GM21825 (cell line): ENCODE results near the gene CORO7.
"Not testable (repeated sequence)": the region's sequence is repeated elsewhere in the genome, so short reads cannot be mapped to it uniquely, and the experiment has no call there.

ENCODE experiments used
- ATAC-seq: cut with Tn5 transposase; IDR thresholded peaks from one replicate; pipeline ENCODE4 v1.9.1; 2021; ENCODE audit warnings: mild to moderate bottlenecking, moderate library complexity; ENCODE audit not compliant: unreplicated experiment

The CORO7 gene

DNA sequence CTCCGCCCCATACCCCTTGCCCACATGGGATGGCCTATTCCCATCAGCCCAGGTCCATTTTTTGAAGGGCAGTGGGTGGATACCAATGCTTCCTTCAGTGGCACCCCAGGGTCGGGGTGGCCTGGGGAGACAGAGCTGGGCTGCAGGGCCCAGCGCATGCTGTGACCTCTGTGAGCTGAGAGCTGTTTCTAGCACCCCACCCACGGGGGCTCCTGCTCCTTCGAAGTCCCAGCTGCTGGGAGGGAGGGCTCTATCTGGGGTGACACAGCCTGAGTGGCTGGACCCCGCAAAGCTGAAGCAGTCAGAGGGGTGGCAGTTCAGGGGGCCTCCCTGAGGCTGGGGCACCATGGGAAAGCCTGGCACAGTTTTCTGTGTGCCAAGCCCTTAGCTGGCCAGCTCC is 76.0 kb downstream of the CORO7 start:
- no peak for ATAC-seq

DNA sequence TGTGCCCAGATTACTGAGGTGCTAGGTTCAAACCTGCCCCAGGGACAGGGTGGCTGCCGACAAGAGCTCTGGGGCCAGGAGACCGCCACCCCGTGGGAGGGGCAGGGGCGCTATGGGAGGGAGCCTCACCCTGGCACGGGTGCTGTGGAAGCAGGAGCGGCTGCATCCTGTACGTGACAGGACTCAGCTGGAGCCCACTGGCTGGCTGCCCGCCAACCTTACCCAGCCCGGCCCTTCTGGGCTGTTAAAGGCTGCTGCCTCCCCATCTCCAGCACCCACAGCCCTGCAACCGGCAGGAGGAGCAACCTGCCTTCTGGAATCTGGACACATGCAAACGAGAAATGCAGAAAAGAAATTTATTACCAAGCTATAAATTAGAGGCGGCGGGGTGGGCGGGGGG is 76.5 kb downstream of the CORO7 start:
- ATAC-seq: no peak

- no peak for ATAC-seq
Measured at GRCh38 chr16:4339455-4339854, 76.9 kb downstream of the CORO7 start.

DNA sequence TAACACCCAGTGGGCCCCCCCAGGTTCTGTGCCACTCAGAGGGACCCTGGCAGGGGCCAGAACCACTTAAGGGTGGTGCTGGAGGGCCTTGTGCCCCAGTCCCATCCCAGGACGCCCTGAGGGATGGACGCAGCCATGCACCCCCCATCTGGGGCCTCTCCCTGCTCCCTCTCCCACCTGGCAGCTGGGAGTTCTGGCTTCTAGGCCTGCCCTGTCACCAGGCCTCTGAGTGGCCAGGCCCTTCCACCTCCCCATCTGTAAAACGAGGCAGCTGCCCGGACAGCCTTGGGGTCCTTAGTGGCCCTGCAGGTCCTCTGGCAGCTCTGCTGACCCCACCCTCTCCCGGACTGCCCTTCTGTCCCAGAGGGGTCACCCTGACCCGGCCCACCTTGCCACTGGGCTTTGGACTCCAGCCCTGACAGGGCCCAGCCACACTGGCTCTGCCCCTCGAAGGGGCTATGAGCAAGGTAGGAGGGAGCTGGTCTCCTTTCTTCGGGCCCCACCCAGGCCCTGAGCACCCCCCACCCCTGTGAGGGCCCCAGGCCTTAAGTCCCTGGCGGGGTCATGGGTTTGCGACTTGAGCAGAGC is 77.6 kb downstream of the CORO7 start:
- no peak for ATAC-seq

GRCh38 chr16:4338125-4338582 is 78.2 kb downstream of the CORO7 start:
- no peak for ATAC-seq

DNA sequence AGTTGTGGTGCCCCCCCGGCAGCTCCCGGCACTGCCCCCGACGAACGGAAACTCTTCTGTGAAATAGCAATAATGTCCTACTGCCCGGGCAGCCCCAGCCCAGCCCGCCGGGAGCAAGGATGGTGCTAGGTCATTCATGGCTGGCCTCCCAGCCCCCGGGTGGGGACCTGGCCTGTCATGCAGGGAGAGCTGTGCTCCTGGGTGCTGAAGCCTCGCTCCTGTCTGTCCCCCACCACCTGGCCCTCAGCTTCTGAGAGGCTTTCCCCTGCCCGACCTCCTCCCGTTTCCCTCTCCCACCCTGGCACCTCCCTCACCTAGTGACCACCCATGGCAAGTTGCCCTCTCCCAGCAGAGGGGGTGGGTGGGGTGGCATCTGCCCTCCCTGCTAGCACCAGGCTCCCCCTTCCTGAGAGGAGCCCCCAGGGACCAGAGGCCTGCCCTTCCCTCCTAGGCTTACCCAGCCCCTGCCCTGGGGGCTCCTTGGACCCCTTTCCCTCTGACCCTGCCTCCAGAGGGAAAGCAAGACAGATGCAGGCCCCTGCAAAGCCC is 78.8 kb downstream of the CORO7 start:
- ATAC-seq: no peak

DNA sequence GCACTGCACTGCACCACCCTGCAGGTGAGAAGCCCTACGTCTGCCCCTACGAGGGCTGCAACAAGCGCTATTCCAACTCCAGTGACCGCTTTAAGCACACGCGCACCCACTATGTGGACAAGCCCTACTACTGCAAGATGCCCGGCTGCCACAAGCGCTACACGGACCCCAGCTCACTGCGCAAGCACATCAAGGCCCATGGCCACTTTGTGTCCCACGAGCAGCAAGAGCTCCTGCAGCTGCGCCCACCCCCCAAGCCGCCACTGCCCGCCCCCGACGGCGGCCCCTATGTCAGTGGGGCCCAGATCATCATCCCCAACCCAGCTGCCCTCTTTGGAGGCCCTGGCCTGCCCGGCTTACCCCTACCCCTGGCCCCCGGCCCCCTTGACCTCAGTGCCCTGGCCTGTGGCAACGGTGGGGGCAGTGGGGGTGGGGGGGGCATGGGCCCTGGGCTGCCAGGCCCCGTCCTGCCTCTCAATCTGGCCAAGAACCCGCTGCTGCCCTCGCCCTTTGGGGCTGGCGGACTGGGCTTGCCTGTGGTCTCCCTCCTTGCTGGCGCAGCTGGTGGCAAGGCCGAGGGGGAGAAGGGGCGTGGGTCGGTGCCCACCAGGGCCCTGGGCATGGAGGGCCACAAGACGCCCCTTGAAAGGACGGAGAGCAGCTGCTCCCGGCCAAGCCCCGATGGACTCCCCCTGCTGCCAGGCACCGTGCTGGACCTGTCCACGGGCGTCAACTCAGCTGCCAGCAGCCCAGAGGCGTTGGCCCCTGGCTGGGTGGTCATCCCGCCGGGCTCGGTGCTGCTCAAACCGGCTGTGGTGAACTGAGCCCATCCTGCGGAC is 79.5 kb downstream of the CORO7 start:
- ATAC-seq: no peak

GRCh38 chr16:4334724-4335495 is 81.5 kb downstream of the CORO7 start:
- no peak for ATAC-seq

DNA sequence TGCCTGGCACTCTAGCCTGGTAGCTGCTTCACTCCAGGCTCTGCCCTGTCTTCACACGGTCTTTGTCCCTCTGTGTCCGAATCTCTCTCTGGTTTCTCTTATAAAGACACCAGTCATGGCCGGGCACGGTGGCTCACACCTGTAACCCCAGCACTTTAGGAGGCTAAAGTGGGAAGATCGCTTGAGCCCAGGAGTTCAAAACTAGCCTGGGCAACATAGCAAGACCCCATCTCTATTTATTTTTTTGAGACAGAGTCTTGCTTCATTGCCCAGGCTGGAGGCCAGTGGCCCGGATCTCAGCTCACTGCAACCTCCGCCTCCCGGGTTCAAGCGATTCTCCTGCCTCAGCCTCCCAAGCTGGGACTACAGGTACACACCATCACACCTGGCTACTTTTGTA is 82.7 kb downstream of the CORO7 start:
- ATAC-seq: not testable (repeated sequence)

DNA sequence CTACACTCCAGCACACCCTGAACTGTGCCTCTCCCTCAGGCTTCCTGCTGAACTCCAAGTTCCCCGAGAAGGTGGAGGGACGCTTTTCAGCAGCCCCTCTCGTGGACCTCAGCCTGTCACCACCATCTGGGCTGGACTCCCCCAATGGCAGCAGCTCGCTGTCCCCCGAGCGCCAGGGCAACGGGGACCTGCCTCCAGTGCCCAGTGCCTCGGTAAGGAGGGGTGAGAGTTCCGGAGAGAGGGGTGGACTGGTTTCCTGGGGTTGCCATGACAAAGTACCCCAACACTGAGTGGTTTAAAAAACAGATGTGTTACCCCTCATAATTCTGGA is 83.1 kb downstream of the CORO7 start:
- no peak for ATAC-seq

- no peak for ATAC-seq
Measured at GRCh38 chr16:4332623-4333307, 83.6 kb downstream of the CORO7 start.

DNA sequence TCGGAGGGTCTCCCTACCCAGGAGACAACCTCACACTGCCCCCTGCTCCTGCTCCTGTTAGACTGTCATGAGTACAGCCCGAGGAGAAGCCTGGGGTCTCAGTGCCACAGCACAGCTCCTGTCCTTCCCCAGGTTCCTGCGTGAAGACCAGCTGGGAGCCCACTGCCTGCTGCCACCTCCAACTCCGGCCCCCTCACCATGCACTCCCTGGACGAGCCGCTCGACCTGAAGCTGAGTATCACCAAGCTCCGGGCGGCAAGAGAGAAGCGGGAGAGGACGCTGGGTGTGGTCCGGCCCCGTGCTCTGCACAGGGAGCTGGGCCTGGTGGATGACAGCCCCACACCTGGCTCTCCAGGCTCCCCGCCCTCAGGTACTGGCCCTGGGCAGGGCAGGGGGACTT is 84.3 kb downstream of the CORO7 start:
- ATAC-seq: no peak

DNA sequence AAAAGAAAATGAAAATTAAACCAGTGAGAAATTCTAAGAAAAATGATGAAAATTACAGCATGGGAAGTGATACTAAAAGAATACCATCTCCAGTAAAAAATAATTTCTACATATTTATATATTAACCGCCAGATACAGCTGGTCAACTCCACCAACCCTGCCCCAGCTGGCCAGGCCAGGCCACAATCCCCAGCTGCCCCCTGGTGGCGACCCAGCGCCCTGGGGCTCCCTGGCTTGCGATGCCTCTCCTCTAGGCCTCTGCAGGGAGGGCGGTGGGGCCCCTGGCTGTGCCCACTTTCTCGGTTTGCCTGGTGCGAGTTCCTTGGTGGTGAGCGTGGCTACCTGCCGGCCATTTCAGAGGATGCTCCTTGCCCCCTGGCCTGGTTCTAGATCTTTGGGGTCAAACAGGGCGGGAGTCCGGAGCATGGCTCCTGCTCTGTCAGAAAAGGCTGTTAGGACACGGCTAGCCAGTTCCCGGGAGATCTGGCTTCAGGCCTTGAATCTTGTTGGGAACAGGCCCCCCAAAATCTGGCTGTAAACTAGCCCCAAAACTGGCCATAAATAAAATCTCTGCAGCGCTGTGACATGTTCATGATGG is 86.0 kb downstream of the CORO7 start:
- no peak for ATAC-seq

DNA sequence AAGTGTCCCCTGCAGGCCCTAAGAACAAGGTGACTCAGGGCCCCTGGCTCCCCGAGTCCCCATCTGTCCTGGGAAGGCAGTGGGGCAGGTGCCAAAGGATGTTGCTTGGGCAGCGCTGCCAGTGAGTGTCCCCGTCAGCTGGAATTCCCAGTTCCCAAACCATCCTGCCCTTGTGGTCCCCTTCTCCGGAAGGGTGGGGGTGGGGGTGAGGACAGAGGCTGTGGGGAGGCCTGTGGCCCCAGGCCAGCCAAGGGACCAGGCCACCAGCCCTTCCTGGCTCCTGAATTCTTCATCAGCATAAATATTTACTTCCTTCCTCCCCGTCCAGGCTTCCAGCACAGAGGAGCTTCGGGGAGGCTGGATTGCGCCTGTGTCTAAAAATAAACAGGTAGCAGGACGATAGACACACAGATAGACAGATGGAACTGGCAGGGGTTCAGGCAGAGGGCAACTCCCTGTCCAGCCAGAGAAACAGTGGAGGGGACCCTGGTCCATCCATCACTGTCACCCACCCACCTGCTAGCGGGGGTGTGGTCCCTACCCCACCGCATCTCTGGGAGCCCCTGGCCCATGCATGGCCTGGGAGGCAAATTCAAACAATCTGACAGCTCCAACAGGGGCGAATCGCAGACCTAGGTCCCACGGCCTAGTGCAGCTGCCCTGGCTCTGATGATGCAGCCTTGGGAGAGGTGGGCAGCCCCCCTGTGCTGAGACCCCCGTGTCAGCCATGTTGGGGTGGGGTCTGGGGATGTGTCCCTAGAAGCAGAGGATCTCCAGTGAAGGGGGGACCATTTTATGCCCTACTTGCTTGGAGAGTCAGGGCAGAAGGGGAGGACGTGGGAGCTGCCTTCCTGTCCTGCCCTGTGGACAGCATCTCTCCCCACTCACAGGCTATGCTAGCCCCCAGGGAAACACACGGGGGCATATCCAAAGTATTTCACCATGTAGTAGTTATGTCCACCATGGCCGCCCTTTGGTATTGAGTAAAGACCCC is 87.3 kb downstream of the CORO7 start:
- no peak for ATAC-seq

GRCh38 chr16:4328046-4328781 is 88.2 kb downstream of the CORO7 start:
- no peak for ATAC-seq

- ATAC-seq: no peak
Measured at GRCh38 chr16:4327386-4328045, 88.9 kb downstream of the CORO7 start.

- ATAC-seq: no peak
Measured at GRCh38 chr16:4325253-4325758, 91.1 kb downstream of the CORO7 start.
